GM21360 (cell line): ENCODE measurements around the gene MBNL2.

Experiments
- ATAC-seq: cut with Tn5 transposase; IDR thresholded peaks from one replicate; pipeline ENCODE4 v1.9.1; 2021; ENCODE audit warnings: mild to moderate bottlenecking, moderate library complexity; ENCODE audit not compliant: unreplicated experiment

Gene MBNL2

DNA sequence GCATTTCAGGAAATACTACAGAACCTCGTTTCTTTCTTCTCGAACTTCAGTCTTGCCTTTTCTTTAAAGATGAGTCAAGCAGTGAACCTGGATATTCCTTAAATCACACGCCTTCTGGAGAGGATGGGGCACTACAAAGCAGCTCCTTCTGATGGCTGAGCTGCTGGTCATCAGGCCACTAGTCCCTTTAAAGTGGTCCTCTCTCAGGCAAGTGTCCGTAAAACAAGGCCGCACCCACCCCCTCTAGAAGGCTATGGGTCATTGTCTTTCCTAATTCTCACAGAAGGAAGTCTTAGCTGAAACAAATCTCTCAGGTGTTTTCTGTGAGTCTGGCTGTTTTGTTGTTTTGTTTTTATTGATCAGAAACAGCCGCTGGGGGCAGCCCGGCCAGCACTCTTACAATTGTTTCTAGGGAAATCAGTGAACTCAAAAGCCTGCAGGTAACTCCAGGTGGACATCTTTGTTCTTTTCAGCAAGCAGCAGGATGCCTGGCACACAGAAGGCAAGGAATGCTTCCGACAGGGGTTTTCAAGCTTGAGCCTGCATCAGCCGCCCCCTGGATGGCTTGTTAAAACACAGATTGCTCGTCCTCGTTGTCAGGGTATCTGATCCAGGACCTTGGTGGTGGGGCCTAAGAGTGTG lies 45.4 kb downstream of the MBNL2 start:
- no peak for ATAC-seq

DNA sequence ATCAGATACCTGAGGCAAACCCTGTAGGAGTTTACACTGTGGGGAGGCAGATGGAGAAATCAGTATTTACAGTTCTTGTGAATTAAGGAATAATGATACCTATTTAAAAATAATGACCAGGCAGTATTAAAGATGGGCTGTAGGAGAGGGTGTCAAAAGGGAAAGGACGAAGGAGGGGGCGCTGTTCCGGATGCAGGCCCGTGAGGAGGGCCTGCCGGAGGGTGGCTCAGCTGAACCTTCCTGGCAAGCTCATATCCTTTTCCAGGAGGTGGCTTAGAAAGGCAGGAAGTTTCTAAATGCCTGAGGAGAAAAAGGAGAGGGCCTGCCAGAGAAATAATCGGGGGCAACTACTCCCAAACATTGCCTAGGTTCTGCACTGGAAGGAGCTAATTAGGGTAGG lies 46.6 kb downstream of the MBNL2 start:
- ATAC-seq = no peak

DNA sequence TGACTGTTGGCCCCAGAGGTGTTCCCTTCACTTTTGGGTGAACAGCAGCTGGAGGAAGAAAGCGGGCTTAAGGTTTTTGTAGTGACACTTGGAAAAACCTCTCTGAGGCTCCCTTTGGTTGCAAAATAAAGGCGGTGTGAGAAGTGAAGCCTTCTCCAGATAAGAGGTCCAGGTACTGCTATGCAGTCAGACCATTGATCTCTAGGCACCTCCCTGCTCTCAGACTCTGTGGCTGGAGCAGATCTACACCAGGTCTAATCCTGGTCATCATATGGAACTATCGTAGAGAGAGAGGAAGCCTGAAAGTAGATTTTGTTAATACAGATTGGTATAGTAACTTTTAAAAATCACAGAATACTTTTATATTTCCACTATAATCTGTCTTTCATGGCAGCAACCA lies 47.5 kb downstream of the MBNL2 start:
- ATAC-seq = no peak

DNA sequence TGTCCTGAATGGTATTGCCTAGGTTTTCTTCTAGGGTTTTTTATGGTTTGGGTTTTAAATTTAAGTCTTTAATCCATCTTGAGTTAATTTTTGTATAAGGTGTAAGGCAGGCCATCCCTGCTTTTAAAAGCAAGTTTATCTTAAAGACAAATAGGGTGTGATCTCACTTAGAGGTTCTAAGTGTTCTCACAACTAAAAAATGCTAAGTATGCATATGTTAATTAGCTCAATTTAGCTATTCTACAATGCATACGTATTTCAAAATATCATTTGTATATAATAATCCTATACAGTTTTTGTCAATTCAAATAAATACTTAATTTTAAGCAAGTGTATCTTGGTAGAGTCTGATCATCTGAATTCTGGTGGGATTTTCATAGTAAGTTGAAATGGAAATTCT lies 50.4 kb downstream of the MBNL2 start:
- ATAC-seq = no peak

DNA sequence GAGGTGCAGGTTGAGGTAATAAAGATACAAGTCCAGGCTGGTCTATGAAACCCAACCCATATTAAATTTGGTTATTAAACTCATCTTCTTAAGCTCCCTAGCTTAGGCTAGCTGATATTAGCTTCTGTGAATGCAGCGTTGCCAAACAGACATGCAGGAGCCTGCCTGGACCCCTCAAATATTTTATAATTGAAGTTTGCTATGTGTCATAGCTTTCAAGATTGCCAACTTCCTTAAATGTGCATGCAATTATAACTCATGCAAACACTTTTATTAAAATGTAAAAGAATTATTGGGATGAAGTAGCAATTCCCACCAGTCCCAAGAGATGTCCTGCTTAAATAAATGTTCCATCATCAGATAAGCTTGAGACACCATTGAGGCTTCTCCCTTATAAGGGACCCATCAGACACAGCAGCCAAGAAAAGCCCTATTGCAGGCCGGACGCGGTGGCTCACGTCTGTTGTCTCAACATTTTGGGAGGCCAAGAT lies 51.3 kb downstream of the MBNL2 start:
- ATAC-seq = no peak

DNA sequence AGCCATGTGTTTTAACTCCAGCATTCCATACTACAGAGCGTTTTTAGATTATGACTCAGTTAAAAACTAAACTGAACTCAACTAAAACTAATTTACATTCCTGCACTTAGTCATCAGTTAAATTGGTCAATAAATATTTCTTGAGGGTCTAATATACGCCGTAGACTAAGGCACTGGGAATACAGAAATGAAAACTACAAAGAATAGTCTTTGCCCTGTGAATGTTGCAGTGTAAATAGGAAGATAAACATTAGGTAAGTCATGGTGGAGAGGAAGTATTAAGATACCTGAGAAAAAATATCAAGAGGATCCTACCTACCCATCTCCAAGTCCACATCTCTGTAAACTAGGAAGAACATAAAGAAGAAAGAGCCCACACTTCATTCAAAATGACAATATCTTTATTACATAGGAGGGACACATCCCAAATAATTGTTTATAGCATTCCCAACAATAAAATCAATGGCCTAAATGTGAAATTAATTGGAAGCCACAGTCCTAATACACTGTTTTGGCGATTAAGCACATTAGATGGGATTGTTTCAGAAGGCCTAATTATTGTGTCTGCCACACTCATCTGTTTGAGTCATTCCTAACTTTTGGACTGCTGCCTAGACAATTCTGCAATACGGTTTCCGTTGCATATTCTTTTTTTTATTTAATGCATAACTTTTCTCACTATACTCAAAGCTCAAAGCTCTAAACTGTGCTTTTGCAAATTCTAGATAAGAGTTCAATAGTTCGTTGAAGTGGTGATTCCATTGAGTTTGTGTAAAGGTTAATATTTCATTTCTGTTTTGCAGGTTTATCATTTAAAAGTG lies 52.9 kb downstream of the MBNL2 start:
- ATAC-seq = no peak

DNA sequence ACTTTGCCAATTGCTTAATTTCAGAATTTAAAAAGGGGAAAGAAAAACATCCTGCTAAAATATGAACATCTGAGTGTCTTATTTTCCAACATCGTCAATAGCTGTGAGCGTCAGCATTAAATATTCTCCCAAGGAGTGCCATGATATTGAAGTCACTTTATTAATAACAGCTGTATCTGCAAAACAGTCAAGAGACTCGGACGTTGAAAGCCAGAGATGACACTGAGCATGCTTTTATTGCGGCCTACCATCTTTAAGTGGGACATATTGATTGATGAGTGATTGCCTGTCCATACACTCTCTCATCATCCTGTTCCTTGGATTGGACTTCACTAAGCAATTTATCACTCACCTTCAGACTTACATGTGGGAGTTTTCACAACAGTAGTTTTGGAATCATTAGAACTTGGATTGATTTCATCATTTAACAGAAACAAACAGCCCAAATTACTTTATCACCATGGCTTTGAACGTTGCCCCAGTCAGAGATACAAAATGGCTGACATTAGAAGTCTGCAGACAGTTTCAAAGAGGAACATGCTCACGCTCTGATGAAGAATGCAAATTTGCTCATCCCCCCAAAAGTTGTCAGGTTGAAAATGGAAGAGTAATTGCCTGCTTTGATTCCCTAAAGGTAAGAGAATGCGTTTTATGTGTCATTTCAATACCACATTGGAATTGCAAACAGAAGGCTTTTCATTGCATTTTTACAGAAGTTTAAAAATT lies 53.8 kb downstream of the MBNL2 start:
- ATAC-seq = no peak

DNA sequence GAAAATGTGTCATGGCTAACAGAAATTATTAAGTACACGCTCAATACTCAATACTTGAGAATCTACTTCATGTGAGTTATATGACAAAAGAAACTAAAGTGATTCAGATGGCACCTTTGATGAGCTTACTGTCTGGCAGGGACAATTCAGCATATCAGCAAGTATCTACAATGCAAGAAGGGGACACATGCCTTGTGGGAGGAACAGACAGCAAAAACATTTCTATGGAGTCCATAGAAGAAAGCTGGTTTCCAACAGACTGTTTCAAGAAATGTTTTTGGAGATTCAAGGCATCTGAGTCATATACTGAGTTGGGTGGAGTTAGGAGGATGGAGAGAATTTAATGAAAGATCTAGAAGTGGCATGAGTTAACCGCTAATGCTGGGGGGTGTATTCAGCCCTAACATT lies 54.7 kb downstream of the MBNL2 start:
- no peak for ATAC-seq

DNA sequence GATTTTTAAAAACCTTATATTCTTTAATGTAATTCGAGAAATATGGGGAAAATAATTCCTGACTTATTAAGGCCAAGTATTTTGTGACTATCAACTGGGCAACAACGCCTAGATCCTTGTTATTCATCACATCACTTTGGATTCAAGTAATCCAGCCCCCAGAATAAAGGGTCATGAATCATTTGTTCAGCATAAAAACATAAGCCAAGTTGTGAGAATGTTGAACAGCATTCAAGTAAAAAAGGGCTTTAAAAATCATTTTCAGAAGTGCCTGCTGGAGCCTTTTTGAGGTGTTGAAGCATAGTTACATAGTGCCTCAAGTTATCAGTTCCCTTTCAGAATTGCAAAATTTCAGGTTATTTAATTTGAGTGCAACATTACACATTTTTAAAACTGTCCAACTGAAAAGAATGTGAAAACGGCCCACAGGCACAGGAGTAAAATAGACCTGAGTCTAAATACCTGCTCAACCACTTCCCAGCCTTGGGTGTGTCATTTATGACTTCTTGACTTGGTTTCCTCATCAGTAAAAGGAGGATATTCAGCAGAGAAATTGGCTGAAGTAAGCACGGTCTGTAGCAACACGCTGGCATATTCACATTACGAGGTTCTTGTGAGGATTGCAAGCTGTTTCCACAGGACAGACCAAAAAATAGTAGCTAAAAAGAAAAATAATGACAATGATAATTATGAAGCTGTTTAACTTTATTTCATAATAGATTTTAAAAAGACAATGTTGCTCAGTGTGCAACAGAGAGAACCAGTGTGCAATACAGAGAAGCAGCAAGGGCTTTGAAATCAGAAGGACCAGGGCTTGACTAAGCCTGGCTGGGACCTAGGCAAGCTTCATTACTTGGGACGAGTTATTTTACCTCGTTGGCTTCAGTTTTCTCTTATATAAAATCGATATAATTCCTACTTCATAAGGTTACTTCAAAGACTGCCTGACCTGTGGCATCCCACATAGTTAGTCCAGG lies 56.6 kb downstream of the MBNL2 start:
- no peak for ATAC-seq

DNA sequence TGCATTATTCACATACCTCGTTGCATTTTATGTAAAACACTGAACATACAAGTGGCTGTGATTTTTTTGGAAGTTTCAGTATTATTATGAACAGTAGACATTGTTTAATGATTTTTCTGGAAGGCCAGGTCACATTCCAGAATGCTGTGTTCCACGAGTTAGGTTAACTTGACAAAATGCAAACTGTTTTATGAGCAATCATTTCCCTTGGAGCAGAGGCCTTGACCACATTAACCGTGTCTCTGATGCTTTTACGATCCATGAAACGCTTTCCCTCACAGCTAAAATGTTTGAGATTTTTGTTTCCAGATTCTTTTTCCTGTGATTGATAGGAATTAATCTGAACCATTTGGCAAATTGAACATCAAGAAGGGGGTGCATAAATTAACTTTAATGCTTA lies 57.8 kb downstream of the MBNL2 start:
- no peak for ATAC-seq

DNA sequence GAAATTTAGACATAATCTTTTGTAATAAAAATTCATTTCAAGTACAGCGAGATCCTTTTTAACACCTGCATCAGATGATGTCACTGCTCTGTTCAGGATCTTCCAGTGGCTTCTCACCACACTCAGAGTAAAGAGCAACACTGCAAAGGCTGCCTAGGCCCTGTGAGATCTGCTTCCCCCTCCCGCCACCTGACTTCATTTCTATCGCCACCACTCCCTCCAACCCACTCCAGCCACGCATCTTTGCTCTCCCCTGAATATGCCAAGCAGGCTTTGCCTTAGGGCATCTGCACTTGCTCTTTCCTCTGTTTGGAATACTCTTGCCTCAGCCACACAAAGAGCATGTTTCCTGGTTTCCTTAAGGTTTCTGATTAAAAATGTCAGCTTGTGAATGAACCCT lies 58.3 kb downstream of the MBNL2 start:
- ATAC-seq = no peak

DNA sequence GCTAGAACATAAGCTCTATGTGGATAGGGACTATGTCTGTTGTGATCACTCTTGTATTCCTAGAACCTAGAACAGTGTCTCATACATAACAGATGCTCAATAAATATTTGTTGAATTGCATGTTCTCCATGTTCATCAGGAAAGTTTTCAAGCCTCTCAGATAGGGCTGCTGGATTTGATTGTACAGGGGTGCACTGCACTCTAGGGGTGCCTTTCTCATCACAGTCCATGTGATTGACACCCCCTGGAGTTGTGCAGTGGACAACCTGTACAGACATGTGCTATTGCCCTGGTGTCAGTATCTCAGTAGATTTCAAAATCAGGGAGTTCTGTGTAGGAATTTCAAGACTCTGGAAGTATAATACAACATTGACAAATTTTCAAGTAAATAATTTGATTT lies 58.9 kb downstream of the MBNL2 start:
- no peak for ATAC-seq

DNA sequence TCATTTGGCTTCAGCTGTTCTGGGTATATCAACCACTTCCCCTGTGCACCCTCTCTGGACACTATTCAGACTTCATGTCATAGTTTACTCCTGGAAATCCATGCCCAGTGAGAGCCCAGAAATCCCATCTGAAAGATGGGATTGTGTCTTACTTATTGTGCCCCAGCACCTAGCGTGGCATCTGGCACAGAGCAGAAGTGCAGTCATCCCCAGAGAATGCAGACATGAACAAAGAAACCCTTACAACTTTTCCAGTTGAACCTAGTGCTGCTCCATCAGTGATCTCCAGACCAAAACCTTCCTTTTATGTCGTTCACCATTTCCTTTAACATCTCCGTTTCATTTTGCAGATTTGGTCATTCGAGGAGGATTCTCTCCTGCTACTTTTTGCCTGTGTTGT lies 60.6 kb downstream of the MBNL2 start:
- ATAC-seq = no peak

DNA sequence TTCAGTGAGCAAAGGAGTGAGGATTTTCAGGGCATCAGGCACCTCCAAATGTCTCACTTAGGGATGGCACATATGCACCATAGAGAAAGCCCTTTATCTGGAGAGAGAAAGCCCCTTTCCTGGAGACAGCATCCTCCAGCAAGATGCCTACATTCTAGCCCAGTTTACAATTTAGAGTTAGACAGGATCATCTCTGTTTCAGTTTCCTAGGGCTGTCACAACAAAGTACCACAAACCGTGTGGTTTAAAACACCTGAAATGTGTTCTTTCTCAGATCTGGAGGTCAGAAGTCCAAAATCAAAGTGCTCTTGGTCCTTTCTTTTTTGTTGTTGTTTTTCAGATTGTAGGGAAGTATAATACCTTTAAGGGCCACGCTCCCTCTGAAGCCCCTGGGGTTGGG lies 61.8 kb downstream of the MBNL2 start:
- ATAC-seq = no peak

DNA sequence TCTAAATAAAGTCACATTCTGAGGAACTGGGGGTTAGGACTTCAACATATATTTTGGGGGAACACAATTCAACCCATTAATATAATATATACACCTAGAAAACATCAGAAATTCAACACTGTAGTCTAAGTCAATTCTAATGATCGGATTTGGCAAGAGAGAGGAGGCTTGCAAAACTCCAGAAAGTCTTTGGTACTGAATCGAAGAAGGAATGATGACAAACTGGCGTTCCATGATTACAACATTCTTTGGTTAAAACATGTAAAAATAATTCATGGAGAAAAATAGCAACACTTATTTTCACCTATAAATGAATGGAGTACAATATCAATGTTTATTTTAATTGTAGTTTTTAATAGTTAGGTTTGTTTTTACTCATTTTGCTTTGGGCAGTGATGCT lies 62.4 kb downstream of the MBNL2 start:
- ATAC-seq = no peak

DNA sequence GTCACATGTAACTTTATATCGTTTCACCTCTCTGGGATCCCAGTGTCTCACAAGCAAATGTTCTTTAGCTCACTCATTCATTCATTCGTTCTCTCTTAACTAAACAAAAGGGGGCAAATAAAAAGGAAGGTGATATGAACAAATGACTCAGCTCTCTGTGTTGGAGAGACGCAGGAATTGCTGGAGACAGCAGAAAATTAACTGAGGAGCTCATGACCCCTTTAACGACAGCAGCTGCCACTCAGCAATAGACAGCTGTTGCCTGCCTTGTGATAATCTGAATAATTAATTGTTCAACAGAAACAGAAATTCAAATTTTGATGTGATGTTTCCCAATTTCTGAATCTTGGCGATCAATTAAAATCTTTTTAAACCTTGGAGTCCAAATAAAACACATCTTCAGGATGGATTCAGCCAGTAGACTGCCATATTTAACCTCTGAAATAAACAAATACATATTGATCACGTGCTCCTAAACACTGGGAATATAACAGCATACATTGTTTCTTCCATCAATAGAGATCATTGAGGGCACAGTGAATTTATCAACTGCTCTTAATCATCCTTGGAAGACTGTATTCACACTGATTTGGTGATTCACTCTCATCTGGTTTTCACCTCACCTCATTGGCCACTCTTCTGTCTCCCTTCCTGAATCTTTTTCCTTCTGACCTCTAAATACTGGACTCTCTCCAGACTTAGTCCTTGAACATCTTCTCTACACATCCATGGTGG lies 63.3 kb downstream of the MBNL2 start:
- ATAC-seq = no peak

DNA sequence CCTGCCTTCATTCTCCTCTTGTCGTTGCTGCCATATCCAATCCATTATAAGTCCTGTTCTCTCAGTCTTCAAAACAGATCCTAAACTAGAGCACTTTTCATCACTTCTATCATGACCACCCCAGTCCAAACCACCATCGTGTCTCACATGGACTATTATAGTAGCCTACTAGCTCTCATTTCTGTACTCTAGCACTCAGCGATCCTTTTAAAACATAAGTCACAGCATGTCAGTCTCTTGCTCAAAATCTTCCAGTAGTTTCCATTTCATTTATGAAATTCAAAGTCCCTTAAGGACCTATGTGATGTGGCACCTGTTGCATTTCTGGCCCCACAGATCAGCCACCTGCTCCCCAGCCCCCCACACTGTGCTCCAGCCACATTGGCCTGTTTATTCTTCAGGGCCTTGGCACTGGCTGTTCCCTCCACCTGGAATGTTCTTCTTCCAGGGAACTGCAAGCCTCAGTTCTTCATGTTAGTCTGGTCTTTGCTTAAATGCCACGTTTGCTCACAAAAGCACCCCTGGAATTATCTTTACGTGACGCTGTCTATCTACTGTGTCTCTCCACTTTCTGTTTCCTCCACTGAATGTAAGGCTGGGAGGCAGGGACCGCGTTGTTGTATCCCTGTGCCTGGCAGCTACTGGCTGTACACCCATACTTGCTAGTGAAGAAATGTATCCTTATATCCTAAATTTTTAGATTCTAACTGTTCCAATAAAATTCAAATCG lies 64.3 kb downstream of the MBNL2 start:
- no peak for ATAC-seq

DNA sequence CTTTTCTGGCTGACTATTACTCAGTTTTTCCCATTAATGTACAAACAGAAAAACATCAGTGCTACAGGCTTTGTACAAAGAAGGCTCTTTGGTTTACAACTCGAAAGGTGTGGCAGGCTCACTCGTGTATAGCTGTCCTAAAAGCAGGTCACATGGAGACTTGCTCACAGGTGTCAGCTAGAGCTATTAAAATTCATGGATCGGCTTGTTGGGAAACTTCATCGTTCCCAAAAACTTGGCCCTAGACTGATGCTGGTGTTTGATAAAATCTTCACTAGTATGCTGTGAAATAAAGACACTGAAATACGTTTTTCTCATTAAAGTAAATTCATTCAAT lies 64.9 kb downstream of the MBNL2 start:
- no peak for ATAC-seq

DNA sequence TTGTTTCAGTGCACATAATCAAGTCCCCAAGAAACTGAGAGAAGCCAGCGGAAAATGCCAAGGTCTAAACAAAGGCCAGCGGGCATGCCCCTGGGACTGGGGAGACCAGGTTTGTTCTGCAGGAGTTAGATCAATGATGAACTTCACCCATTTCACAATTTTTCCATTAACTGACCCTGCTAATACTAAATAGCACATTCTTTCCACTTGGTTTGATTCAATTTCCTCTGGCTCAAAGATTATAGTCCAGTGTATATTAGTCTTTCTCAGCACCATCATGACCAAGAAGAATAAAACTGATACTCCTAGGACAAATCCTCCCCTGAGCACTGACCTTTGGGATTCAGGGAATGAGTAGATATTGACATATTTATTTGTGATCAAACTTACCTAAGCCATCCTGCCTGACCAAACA lies 66.4 kb downstream of the MBNL2 start:
- ATAC-seq = no peak
